Measurements from ENCODE around the gene TMPRSS11B.

DNA sequence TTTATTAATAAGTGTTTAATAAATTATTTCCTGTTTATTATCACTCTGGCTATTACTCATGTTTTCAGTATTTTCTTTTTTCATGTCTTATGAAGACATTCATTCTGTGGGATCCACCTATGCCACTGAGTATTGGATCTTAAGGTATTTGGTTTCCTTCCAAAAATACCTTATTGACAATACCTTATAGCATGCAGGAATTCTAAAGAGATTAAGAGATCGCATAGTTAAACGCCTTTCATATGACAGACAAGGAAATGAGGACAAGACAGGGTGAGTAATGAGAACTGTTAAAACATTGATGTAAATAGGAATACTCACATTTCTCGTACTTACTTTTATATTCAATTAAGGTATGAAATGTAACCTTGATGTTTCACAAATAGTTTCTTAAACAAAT, 38.2 kb upstream of the TMPRSS11B start:
- TF ChIP-seq FOXM1 (IDR thresholded peaks at IDR 0.05; ENCODE audit: borderline replicate concordance), result no peak
- no peak for TF ChIP-seq HDGF (IDR thresholded peaks at IDR 0.05; ENCODE audit: borderline replicate concordance)
